Ramos (cell line): ENCODE results near the gene ZHX3.

ENCODE experiments used
- in situ Hi-C: fragments of 300-500 bp; cut with MboI; formaldehyde crosslinking; loops from one replicate; pipeline ENCODE4 v1.14.3; 2022; ENCODE audit warnings: low sequenced_read_pairs; ENCODE audit not compliant: unreplicated experiment

ZHX3 gene

DNA sequence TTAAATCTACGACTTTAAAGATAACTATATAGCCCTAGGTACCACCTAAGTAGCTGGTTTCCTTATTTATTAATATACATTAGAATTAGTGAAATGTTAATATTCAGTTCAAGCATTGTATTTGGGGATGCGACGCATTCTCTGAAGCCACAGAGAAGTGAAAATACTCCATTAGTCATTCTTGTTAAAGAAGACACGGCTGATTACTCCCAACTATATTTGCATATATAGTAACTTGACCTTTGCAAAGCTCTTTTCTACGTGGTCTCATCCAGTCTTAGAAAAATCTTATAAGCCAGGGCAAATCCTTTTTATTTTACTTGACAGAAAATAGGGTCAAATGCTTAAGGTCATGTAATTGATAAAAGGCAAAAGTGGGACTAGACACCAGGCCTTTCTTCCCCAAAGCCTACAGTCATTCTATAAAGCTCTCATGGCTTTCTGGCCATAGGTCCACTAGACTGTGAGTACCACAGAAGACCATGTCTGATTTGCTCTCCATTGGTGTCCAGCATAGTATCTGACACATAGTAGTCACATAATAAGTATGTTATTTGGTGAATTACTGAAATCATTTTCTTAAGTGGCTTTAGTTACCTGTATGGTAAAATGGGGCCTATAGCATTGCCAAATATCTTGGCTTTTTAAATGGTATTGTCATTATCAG is 11.3 kb downstream of the ZHX3 start:
- in situ Hi-C loops = no loop called here

- in situ Hi-C loops = no loop called here
Observed at GRCh38 chr20:41304424-41305079, 13.0 kb downstream of the ZHX3 start.

GRCh38 chr20:41304002-41304401 is 13.5 kb downstream of the ZHX3 start:
- in situ Hi-C loops = no loop called here

DNA sequence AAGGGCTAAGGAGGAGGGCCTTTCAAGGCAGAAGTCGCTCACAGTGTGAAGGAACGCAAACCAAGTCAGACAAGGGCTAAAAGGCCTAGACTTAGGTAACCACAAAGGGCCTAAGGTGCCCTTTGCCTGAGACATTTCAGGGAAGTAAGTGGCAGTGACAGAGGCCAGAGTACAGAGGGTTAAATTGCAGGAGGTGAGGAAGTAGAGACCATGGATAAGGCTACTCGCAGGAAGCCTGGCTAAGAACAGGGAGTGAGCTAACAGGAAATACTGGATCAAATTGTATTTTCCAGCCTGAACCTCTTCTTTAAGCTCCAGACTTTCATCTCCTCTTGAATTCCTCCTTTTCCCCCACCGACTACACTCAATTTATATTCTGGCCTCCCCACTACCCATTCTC is 16.6 kb downstream of the ZHX3 start:
- in situ Hi-C loops = no loop called here

DNA sequence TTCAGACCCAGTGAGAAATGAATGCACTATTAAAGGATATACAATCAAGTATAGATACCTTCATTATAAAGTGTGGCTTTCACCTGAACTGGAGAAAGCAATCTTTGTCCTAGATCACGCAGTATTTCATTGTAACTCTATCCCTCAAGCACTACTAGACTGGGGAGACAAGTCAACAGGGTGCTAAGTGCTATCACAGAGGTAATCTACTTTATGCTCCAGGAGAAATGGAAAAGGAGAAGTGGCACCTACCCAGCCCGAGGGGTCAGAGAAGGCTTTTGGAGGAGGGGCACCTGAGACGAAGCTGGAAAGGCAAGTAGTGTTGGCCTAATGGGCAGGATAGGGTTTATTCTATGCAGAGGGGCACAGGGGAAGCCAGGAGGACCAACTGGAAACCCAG is 17.1 kb downstream of the ZHX3 start:
- in situ Hi-C loops = no loop called here

DNA sequence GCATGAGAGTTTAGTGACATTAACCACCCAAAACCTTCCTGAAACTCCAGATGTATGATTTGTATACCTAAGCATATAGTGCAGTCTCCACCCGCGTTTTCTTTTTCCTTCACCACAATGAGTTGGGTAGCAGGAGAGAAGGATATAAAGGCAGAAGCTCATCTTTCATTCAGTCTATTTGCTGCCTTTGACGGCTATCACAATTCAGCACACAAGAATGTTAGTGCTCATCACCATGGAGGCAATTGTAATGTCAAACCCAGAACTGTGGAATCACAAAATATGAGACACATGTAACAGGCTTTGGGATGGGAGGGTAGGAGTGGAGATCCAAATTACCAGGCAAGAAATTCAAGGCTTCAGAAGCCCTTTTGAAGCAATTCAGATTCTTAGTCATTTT is 17.6 kb downstream of the ZHX3 start:
- in situ Hi-C loops = no loop called here

DNA sequence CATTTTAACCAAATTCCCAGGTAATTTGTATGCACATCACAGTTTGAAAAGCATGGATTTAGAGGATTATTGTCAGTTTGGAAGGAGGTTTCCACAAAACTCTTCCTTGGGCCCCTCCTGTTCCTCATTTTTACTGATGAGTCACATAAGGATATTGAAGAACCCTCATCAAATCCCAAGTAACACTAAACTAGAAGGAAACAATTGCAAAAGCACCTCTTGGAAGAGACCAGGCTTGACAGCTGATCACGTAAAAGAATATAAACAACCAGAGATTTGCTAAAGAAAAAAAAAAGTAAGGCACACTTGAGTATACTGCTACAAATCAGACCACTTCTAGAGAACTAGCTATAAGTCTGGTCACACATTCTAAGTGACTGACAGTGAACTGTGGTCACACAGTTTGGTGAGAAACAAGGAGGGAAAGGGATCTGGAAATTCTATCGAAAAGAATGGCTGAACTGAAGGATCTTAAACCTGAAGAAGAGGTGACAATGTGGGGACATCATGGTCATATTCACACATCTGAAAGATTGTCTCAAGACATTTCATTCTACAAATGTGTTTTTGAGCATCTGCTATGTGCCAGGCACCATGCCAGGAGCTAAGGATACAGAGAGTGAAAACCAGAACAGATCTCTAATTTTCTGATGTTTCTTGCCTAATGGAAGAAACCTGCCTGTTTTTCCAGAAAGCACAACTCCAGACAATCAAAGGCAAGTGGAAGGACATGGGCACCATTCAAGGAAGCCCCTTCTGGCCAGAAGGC is 24.1 kb downstream of the ZHX3 start:
- in situ Hi-C loops = no loop called here

GRCh38 chr20:41290804-41291389 is 26.6 kb downstream of the ZHX3 start:
- in situ Hi-C loops = no loop called here

DNA sequence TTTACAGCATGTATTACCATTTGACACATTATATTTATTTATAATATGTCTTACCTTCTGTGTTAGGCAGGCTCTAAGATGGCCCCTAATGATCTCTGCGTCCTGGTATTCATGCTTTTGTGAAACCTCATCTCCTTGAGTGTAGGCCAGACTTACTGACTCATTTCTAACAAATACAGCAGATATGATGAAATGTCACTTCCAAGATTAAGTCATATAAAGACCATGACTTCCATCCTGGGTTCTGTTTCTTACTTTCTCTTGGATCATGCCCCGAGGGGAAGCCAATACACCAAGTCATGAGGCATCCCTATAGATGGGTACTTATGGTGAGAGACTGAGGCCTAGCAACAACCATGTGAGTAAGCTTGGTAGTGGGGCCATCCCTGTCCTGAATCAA is 30.2 kb downstream of the ZHX3 start:
- in situ Hi-C loops = no loop called here

DNA sequence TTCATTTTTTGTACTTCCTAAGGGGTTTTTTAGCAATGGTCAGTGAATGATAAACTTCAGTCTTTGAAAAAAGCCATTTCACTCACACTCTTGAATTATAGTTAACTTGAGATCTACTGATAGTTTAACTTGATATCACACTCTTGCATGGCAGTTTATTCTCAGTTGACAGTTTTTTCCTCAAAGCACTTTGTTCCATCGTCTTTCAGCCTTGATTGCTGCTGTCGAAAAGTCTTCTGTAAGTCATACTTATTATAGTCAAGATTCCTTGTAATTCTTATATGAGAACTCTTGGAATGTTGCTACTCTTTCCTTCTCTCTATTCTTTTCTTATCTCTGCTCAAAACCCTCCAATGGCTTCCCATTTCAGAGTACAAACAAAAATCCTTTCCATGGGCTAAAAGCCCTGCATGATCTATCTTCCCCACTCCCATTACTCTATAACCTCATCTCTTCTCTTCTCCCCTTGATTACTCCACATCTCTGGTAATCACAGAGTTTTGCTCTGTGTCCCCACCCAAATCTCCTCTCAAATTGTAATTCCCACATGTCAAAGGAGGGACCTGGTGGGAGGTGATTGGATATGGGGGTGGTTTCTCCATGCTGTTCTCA is 31.2 kb downstream of the ZHX3 start:
- in situ Hi-C loops = no loop called here

DNA sequence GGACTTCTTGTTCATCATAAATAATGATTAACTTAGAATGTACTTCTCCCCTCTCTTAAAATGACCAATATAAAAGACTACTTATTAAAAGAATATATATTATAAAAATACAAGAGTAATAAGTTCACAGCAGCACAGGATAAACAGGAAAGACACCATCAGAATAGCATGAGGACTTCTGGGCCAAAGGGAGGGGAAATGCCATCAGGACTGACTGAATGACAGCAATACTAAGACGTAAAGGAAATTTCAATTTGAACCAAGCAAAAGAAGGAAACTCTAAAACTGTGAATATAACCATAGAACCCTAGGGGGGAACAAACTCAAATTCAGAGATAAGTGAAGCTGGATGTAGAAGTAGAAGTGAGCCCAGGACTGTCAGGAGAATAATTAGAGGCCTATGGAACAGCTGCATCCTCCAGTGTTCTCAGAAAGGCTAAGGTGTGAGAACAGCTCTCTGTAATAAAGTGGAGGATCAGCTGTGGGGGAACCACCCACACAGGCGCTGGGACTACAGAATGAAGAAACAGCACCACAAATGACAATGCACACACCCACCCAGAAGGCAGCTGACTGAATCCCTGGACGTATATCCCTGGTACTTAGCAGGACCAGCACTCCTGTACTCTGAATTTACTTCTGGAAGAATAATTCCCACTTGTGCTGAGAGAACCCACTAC is 37.8 kb downstream of the ZHX3 start:
- in situ Hi-C loops = no loop called here

DNA sequence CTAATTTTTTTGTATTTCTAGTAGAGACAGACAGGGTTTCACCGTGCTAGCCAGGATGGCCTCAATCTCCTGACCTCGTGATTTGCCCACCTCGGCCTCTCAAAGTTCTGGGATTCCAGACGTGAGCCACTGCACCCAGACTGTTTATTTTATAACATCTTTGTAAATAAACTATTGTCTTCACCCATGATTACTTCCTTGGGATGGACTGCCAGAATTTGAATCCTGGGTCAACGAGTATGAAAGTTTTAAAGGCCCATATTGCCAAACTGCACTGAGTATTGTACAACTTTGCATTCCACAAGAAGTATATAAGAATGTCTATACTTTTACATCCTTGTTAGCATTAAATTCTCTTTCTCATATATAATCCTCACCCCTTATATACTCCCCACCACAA is 38.6 kb downstream of the ZHX3 start:
- in situ Hi-C loops = no loop called here

GRCh38 chr20:41277049-41277448 is 40.5 kb downstream of the ZHX3 start:
- in situ Hi-C loops = no loop called here

- in situ Hi-C loops = no loop called here
Observed at GRCh38 chr20:41276317-41276751, 41.2 kb downstream of the ZHX3 start.

GRCh38 chr20:41275301-41275731 is 42.2 kb downstream of the ZHX3 start:
- in situ Hi-C loops = no loop called here

DNA sequence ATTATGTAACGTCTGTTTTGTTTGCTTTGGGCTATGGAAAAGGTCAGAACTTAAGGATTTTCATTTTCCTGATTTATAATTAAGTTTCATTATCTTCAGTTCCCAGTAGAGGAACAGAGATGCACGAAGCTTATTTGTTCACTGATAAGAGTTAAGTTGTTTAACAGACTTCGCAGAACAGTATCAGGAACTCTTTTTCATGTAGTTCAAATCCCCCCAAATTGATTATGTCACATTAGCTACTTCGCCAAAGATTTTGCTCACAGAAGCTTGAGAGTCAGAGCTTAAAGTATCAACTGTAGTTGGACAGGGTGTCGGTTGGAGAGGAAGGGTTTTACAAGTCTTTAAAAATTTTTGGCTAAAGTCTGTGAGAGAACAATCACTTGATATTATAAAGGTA is 43.4 kb downstream of the ZHX3 start:
- in situ Hi-C loops = no loop called here

GRCh38 chr20:41273445-41273844 is 44.1 kb downstream of the ZHX3 start:
- in situ Hi-C loops = no loop called here

DNA sequence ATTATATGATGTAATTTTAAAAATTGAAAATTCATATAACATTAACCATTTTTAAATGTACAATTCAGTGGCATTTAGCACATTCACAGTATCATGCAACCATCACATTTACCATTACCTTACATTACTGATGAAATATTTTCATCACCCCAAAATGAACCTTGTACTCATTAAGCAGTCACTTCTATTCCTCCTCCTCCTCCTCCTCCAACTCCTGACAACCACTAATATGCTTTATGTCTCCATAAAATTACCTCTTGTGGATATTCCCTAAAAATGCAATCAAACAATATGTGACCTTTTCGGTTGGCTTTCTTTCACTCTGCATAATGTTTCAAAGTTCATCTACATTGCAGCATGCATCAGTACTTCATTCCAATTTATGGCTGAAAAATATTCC is 45.2 kb downstream of the ZHX3 start:
- in situ Hi-C loops = no loop called here

DNA sequence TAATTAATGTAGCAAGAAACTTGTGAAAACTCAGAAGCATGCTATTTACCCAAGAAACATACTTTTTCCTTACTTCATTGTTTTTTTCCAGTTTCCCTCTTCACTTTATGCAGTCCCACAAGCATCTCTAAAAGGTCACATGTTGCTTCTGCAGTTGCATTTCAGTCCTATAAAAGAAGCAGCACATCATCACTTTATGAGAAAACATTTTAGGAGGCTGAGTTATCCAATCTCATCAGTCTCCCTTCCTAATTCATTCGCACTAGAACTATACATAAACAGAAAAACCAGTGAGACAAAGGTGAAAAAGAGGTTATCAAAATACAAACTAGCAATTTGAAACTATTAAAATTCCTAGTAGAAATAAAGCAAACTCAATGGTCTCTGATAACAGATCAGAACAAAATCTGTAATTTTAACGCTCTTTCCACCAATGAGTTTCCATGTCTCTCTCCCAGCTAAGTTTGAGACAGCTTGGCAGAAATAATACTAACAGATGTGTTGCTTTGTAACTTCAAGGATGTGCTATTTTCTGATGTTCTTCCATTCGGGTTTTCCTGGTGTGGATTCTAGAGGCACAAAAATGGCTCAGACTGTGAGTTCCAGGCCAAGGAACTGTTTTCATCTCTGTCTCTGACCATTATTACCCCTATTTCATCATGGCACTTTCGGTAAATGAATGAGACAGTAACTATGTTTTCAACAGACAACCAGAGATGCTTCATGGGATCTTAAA is 48.4 kb downstream of the ZHX3 start:
- in situ Hi-C loops = no loop called here
